Activated CD4-positive, alpha-beta T cell treated with anti-CD3 and anti-CD28 coated beads for 24 hours (primary cell): ENCODE results near the gene UBE2O.

Source experiments
- DNase-seq, 2 donors: peaks; one replicate each; pipeline ENCODE4 v3.0.0-alpha.2; 2020; ENCODE audit warnings: low read depth in 2 of 2

UBE2O gene

DNA sequence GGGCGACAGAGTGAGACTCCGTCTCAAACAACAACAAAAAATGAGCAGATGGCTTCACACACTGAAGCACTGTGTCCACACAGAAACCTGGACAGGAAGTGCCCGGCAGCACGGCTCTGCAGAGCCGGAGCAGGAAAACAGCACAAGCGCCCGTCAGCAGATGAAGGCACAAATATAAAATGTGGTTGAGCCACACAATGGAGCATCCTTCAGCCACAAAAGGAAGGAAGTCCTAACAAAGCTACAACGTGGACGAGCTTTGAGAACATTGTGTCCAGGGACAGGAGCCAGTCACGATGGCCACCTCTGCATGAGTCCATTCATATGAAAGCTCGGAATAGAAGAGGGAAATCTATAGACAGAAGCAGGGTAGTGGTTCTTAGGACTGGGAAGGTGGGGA, 32.6 kb upstream of the UBE2O start:
- DNase-seq = no peak

DNA sequence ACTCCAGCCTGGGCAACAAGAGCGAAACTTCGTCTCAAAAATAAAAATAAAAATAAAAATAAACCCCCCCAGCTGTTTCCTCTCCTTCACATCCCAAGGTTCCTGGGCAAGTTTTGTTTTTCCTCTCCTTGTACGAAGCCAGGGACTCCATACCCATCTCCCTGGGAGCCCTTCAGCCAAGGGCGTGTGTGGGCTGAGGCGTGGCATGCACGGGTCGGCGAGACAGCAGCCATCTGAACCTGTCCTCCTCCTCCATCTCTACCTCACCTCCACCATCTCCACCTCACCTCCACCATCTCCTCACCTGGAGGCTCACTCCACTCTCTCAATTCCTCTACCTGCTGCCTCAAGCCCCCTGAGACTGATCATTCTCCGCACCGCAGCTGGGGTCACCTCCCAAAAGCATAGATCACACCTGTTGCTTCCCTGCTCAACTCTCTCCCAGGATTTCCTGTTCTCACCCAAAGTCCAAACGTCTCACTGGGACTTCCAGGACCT, 31.3 kb upstream of the UBE2O start:
- DNase-seq = no peak

DNA sequence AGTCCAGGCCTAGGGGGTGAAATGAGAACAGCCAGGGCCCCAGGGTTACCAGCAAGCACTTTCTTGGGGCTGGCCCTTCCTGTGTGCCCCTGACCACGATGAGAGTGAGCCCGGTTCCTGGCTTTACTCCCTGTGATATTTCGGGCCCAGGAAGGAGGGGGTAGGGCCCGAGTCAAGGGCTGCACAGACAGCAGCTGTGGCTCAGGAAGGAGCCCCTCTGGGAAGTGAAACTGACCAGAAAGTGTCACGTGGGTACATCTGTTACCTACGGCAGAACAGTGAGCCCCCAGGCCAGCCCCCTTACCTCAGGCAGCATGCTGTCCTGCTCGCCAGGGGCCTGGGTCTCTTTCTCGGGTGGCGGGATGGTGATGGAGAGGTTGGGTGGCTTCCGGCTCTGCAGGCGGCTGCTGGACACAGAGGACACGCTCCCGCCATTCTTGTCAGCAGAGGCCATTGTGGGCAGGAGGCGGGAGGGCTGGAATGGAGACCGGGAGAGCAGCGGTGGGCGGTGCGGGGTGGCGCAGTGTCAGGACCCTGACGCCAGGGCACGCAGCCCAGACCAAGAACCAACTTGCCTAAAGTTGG, 28.2 kb upstream of the UBE2O start:
- DNase-seq = no peak

DNA sequence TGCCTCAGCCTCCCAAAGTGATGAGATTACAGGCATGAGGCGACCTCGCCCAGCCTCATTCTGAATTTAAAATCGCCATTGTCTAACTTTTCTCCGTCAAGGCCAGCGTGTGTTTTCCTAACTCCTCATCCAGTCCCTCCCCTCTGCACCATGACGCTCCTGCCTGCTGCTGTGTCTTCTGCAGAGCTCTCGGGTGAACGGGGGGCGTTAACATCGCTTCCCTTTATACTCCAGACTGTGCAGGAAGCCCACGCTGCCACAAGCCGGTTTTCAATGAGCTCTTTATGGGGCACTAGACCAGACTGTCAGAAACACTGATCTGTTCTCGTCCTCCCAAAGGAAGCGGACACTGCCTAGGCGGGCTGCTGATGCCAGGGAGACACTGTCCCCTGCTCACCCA, 27.7 kb upstream of the UBE2O start:
- DNase-seq = no peak

DNA sequence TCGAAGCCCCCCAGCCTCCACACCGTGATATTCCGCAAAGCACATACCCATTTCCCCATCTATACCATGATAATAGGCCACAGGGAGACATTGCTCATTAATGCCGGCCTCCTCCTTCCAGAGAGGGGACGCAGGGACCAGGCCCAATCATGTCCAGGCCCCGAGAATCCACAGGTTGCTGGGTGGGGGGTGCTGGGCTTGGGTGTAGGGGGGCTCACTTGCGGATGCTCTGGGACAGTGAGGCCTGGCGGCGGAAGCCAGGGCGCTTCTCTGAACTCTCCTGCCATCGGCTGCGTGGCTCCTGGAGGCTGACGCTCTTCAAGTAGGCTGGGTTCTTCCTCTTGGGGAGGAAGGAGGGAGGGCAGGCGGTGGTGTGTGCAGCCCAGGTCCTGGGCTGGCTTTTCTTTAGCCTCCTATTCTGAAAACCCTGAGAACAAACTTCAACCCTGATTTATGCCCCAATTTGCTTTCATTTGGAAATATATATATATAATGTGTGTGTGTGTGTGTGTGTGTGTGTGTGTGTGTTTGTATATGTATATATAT, 26.6 kb upstream of the UBE2O start:
- no peak for DNase-seq

DNA sequence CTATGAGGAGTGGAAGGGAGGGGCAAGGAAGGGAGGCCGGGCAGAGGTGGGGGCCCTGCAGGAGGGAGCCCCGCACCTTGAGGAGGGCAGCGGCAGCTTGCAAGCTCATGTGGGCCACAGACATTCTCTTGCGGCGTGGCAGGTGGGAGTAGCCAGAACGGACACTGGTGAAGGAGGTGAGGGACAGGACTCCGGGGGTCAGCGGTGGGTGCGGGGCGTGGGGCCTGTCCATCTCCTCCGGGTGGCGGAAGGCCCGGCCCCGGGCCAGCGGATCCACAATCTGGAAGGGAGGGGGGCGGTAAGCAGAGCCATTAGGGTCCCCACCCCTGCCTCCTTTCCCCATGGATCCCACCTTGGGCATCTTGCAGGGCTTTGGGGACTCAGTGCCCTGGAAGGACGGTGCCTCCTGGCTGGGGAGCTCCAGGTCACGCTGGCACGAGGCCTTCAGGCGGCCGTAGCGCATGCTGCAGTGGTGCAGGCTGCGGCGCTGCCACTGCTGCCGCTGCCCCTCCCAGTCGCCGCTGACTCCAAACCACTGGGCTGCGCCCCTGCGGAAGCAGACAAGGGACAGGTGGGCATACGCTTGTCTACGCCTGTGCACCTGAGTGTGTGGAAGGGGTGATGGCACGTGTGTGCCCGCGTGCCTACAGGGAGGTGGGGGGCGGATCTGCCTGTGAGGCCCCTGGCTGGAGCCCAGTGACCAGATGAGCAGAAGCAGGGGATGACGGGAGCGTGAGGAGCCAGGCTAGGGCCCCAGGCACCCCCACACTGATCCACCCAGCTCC, 26.0 kb upstream of the UBE2O start:
- no peak for DNase-seq

DNA sequence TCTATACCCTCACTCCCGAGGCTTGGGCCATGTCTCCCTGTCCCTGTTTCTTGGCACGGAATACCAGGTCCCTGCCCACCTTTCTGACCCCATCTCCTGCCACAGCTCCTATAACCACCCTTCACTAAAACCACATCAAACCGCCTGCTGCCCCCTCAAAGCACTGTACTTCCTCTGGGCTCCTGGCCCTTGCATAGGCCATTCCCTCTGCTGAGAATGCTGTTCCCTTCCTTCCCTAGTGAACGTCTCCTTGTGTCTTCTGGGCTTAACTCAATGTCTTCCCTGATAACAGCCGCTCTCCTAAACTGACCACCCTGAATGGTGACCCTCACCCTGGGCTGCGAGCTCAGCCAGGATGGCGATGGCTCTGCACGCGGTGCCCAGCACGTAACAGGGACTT, 25.1 kb upstream of the UBE2O start:
- DNase-seq = no peak

DNA sequence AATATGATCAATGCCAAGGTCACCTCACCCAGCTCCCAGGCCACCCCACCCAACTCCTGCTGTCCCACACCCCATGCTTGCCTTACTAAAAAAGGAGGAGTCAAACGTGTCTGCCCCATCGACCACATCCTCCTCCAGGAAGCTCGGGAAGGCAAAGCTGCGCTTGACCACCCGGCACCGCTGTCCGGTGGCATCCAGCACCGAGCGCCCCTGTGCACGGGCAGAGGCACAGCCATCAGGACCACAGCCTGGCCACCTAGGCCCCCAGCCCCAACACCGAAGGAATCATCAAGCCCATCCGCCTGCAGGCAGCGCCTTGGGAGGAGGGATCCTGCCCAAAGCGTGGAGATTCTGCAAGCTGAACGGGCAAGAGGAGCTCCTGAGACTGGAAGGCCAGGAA, 24.6 kb upstream of the UBE2O start:
- DNase-seq = no peak

DNA sequence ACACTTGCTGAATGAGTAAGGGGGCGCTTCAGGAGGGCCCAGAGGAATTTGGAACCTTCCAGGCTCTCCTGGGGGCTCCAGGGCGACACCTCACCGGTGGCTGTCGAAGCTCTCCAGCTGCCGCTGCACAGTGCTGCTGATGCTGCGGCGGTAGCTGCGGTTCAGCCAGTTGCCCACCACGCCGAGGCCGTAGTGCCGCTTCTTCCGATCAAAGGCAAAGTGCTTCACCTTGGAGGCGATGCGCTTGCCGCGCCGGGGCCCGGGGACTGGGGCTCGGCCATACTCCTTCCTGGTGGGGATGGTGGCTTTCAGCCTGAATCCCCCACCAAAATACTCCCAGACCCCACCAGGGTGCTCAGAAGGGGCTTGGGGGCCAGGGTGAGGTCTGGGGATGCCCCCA, 23.8 kb upstream of the UBE2O start:
- DNase-seq = no peak

DNA sequence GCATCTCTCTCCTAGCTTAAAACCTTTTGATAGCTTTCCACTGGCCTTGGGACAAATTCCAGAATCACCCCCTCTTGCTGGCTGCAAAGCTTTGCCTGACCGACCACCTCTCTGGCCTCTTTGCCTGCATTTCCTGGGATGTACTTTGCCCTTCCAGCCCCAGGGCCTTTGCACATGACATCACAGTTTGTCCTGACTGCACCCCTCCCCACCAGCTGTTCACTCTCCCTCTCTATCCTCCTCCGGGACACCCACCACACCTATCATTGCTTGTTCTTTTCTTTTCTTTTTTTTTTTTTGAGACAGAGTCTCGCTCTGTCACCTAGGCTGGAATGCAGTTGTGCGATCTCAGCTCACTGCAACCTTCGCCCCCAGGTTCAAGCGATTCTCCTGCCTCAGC, 22.4 kb upstream of the UBE2O start:
- no peak for DNase-seq

DNA sequence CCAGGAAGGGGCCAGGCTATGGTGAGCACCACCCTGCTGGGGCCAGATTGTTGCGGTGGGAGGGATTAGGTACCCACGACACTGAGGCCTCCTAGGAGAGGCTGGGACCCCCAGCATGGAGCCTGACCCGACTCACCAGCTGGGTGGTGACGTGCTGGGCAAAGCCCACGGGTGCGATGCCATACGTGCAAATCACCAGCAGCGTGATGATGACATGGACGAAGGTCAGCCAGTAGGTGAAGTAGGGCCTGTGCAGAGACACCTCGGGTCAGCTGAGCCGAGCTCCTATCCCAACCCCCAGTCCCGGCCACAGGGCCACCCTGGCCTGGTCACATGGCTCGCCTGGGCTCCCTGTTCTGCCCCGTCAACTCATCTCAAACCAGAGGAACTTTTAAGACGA, 21.9 kb upstream of the UBE2O start:
- DNase-seq = no peak

DNA sequence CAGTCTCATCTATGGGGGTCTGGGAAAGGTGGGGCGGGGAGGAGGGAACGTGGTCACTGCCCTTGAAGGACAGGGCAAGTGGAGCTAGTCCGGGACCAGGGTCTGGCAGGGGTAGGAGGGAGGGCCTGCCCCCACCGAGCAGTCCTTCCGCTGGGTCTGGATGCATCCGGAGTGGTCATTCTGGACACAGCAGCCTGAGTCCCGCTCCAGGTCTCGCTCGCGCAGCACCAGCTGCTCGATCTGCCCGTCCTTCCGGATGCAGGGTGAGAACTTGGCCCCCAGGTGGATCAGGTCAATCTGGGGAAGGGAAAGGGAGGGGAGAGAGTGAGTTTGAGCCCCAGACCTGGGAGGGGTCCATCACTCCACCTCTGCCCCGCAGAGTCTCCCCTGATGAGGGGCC, 21.3 kb upstream of the UBE2O start:
- DNase-seq = no peak

DNA sequence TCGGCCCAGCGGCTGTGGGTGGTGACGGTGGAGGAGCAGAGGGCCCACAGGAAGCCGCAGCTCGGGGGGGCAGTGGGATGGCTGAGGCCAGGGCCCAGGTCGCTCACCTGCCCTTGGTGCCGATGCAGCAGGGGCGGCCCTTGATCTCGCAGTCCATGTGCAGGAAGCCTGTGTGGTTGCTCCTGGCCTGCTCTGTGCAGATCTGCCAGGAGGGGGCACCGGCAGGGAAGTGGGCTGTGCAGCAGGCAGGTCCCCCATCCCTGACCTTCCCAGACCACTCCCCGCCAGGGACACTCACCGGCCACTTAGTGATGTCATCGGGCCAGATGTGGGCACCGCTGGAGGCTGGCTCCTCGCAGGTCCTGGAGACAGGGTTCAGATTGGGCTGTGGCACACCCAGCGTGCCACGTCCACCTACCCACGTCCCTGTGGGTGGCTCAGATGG, 20.6 kb upstream of the UBE2O start:
- DNase-seq = no peak

DNA sequence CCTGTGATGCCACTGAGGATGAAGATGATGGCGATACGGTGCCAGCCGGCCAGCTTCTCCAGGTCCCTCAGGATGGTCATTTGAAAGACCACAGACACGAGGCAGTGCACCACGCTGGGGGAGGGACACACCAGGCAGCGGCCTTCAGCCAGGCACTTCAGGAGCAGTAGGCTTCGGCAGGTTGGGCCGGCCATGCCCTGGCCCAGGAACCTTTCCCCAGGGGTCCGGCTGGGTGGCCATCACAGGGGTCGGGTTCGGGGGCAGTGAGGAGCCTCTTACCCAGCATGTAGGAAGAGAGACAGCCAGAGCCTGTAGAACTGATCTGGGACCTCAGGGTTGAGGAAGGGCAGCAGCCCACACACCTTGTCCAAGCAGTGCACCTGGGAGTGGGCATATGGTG, 19.8 kb upstream of the UBE2O start:
- no peak for DNase-seq

DNA sequence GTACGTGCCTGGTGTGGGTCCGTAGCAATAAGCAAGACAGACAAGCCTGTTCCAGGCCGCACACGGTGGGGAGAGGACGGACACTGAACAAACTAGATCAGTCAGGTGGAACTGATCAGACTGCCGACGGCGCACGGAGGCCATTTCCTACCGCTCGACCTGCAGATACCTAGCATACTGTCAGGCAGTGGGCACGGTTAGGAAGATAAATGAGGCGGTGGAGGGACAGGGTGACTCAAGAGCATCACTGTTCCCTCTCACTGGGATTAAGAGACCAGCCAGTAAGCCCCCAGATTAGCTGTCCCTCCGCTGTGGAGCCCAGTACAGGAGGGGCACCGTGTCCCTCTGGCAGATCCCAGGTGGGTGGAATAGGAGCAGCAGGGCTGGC, 19.3 kb upstream of the UBE2O start:
- no peak for DNase-seq

DNA sequence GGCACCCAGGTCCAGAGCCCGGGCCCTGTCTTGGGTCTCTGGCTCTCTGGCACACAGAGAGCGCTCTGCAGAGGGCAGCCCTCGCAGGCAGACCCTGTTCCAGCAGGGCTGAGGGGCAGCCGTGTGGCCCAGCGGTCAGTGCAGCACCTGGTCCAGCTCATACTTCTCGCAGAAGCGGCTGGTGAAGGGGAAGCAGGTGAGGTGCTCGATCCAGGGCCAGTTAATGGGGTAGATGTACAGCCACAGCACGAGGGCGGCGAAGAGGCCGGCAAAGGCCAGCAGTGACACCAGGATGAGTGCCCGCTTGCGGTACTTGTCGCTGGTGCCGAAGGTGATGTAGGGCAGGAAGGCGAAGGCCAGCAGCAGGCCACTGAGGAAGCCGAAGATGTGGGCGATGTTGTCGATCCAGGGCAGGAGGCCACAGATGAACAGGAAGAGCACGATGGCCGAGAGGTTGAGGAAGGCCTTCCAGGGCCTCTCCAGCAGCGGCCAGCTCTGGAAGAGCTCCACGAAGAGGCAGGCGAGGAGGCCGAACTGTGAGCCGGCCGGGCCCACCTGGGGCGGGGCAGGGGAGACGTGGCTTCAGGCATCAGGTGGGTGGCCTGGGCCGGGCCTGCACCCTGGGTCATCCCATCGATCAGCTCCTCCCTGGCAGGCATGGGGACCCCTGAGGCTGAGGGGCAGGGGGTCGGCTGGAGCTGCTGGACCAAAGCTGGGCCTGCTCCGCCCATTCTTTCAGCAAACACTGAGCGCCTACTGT, 18.7 kb upstream of the UBE2O start:
- DNase-seq = no peak

DNA sequence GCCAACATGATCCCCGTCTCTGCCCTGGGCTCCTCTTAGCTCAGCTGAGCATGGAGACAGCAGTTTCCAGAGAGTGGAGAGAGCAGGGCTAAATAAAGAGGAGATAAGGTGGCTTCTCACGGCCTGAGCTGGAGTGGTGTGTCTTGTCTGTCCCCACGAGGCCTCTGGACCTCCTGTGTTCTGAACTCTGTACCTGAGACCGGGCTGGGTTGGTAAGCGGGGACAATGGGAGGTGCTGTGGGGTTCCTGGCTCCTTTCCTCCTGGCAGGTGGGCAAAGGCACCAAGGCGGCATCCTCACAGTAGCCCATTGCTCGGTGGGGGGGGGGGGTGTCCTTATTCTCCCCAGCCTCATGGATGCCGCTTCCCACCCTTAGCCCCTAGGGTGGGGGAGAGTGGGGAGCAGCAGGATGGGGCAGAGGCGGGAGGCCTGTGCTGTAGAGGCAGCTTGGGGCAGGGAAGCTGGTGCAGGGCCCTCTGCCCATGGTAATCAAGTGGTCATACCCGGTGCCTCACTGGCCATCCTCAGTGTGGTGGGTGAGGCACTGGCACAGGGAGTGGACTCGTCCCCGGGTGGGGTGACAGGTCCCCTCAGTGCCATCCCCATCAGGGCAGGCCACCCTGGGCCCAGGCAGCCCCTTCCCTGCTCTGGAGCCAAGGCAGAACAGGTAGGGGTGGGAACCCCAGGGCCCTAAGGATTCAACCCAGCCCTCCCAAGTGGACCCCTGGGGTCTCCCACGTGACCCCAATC, 17.2 kb upstream of the UBE2O start:
- no peak for DNase-seq

DNA sequence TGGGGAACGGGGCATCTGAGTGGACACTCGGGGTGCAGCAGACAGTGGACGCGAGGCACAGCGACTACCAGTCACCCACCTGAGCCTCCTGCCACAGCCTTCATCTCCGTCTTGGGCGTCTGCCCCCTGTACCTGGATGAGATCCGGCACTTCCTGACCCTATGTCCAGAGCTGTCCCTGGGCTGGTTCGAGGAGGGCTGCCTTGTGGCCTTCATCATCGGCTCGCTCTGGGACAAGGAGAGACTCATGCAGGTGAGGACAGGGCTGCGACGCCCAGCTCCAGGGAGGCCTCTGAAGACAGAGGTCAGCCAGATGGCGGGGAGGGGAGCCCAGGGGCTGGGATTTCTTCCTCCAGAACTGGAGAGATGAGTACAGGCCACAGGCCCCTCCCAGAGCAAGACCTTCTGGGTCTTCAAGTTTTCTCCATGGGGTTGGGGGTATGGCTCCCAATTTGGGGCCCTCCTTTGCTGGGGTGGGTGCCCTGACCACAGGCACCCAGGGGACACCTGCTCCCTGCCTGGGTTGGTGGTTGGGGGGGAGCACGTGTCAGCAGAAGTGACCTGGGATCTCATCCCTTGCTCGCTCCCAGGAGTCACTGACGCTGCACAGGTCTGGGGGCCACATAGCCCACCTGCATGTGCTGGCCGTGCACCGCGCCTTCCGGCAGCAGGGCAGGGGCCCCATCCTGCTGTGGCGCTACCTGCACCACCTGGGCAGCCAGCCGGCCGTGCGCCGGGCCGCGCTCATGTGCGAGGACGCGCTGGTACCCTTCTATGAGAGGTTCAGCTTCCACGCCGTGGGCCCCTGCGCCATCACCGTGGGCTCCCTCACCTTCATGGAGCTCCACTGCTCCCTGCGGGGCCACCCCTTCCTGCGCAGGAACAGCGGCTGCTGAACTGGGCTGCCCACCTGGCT, 16.4 kb upstream of the UBE2O start:
- DNase-seq = no peak

DNA sequence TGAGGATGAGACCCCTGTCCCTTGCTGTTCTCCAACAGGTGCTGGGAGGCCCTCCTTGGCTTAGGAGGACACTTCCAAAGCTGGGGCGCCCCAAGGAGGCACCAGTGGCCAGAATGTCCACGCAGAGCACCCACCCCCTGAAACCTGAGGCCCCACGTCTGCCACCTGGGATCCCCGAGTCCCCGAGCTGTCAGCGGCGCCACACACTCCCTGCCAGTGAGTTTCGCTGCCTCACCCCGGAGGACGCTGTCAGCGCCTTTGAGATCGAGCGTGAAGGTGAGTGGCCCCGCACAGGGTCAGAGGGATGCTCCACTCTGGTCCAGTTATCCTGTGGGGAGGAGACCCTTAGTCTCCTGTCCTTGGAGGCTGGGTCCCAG, 15.7 kb upstream of the UBE2O start:
- no peak for DNase-seq

DNA sequence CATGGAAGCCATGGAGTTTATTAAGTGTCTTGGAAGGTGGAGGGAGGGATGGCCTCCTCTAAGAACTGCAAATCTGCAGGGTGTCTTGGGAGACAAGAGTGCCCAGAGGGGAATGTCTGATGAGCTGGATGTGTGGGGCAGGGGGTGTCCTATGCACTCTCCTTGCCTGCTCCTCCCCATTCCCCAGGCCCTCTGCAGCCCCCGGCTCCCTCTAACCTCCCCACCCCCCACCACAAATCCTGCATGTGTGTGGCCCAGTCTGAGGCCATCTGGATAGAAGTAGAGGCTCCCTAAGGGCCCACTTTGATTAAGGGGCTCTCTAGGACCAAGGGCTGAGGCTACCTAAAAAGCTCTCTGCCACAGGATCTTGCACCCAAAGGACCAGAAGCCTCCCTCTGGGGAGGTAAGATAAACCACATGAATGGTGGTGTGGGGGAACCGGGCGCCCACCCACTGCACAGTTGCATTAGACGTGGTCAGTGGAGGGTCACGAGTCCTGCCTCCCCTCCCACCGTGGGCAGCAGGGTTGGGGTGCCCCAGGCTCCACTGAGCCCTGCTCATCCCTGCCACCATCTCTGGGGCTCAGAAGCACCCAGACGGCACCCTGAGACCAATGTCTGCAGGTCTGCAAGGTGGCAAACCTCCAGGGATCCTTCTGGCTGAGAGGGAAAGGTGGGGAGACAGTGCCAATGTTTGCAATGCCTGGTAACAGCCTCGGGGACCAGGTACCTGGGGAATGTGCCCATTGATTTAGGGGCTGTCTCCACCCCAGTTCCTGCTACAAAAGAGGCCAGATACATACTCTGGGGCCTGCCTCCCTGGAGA, 15.1 kb upstream of the UBE2O start:
- no peak for DNase-seq
